A549 (cell line): ENCODE results near the gene PLPP3. TPM values are rescaled to one million over a fixed set of nuclear protein-coding genes. Genes with fewer than 3 reads are reported as not detected.

Experiments used
- ATAC-seq, 2 experiments: fragments of 200-7000 bp in 1 of 2; fragments of >200 bp in 1 of 2; cut with Nextera tagmentation in 1 of 2; cut with Tn5 transposase in 1 of 2; 3 replicates each; pipeline versions ENCODE4 v1.8.0 to v1.9.1; 2018 to 2020; ENCODE audit warnings: mild to moderate bottlenecking in 1 of 2, moderate library complexity in 1 of 2
- CTCF ChIA-PET: fragments of 300-600 bp; sonication (Branson Sonifier 250); formaldehyde crosslinking; extraction: SDS; loops from one replicate; lab custom pipeline; 2021; ENCODE audit warnings: antibody characterized with exemption, inconsistent platforms; lab: Yijun Ruan, JAX
- POLR2A ChIA-PET: fragments of 350-600 bp; formaldehyde crosslinking; extraction: SDS; loops from one replicate; lab custom pipeline; 2021; ENCODE audit warnings: antibody characterized with exemption, inconsistent platforms; lab: Yijun Ruan, JAX
- DNase-seq, 2 experiments: peaks; one replicate each; pipeline versions ENCODE4 v3.0.0 to v3.0.0-alpha.2; 2011 to 2016; ENCODE audit warnings: low read depth in 1 of 2, low spot score in 1 of 2
- FAIRE-seq: peaks from 2 replicates; lab custom pipeline; 2011; peaks lifted over from hg19 to GRCh38; lab: Jason Lieb, UNC
- H3K27ac ChIP-seq, 2 experiments: fragments of >200 bp; sonication (Bioruptor Twin); formaldehyde crosslinking; 3 replicates each; pipeline ENCODE4 v1.5.1; 2016 to 2017
- H3K4me1 ChIP-seq: fragments of >200 bp; sonication (Bioruptor Twin); formaldehyde crosslinking; 3 replicates; pipeline ENCODE4 v1.6.1; 2016
- H3K4me2 ChIP-seq: fragments of >200 bp; sonication (Bioruptor Twin); formaldehyde crosslinking; 3 replicates; pipeline ENCODE4 v1.6.1; 2016
- H3K4me3 ChIP-seq: fragments of >200 bp; sonication (Bioruptor Twin); formaldehyde crosslinking; 3 replicates; pipeline ENCODE4 v1.5.1; 2016
- H3K9me3 ChIP-seq: fragments of >200 bp; sonication (Bioruptor Twin); formaldehyde crosslinking; 3 replicates; pipeline ENCODE4 v1.6.1; 2016
- ATOH8 ChIP-seq: fragments of 250-450 bp; sonication (Bioruptor Pico); IDR thresholded peaks from 2 replicates; pipeline ENCODE4 v1.5.0; 2020; ENCODE audit warnings: low read depth, mild to moderate bottlenecking, moderate library complexity
- BCL3 ChIP-seq: fragments of >200 bp; sonication (Bioruptor Twin); formaldehyde crosslinking; IDR thresholded peaks from 3 replicates; pipeline ENCODE4 v1.6.1; 2016
- BHLHE40 ChIP-seq: IDR thresholded peaks from 2 replicates; pipeline ENCODE4 v1.6.1; 2012; ENCODE audit warnings: low read depth, low read length, inconsistent platforms
- CBX8 ChIP-seq: fragments of 200-600 bp; sonication (generic); IDR thresholded peaks from 2 replicates; pipeline ENCODE4 v1.6.1; 2016
- CEBPB ChIP-seq, 2 experiments: fragments of >200 bp in 1 of 2; sonication (Bioruptor Twin) in 1 of 2; formaldehyde crosslinking in 1 of 2; IDR thresholded peaks; 2 replicates each; pipeline ENCODE4 v1.6.1; 2012 to 2016
- CHD2 ChIP-seq: fragments of 150-350 bp; IDR thresholded peaks from 2 replicates; pipeline ENCODE4 v1.6.1; 2014; ENCODE audit warnings: low read length; ENCODE audit not compliant: partially characterized antibody
- CHD4 ChIP-seq: fragments of 200-600 bp; sonication (generic); IDR thresholded peaks from 2 replicates; pipeline ENCODE4 v1.6.1; 2016; ENCODE audit warnings: antibody characterized with exemption, mild to moderate bottlenecking, borderline replicate concordance
- EHF ChIP-seq: fragments of 250-450 bp; sonication (Bioruptor Pico); IDR thresholded peaks from 2 replicates; pipeline ENCODE4 v1.5.0; 2020; ENCODE audit warnings: mild to moderate bottlenecking
- ELK1 ChIP-seq: fragments of 150-350 bp; IDR thresholded peaks from 2 replicates; pipeline ENCODE4 v1.6.1; 2014; ENCODE audit warnings: low read depth, mild to moderate bottlenecking, low read length
- ESRRA ChIP-seq: fragments of 150-350 bp; IDR thresholded peaks from 2 replicates; pipeline ENCODE4 v1.6.1; 2014; ENCODE audit warnings: mild to moderate bottlenecking, low read length, borderline replicate concordance
- FOSL2 ChIP-seq, 2 experiments: fragments of 450-650 bp in 1 of 2; fragments of >200 bp in 1 of 2; sonication (Bioruptor Twin) in 1 of 2; formaldehyde crosslinking; IDR thresholded peaks; 2 replicates each; pipeline versions ENCODE4 v1.5.0 to v1.6.1; 2016 to 2020; ENCODE audit warnings: mild to moderate bottlenecking in 1 of 2, moderate library complexity in 1 of 2
- FOXS1 ChIP-seq: fragments of 250-450 bp; sonication (Bioruptor Pico); IDR thresholded peaks from 2 replicates; pipeline ENCODE4 v1.5.0; 2020; ENCODE audit warnings: mild to moderate bottlenecking, moderate library complexity
- HMGXB4 ChIP-seq: fragments of 250-450 bp; sonication (Bioruptor Pico); IDR thresholded peaks from 2 replicates; pipeline ENCODE4 v1.5.0; 2021; ENCODE audit warnings: mild to moderate bottlenecking, moderate library complexity, borderline replicate concordance
- HOXB5 ChIP-seq: fragments of 250-450 bp; sonication (Bioruptor Pico); IDR thresholded peaks from 2 replicates; pipeline ENCODE4 v1.5.0; 2020; ENCODE audit warnings: mild to moderate bottlenecking, moderate library complexity
- JUNB ChIP-seq: fragments of >200 bp; sonication (Bioruptor Twin); formaldehyde crosslinking; IDR thresholded peaks from 2 replicates; pipeline ENCODE4 v1.6.1; 2016
- MAFK ChIP-seq: fragments of 450-650 bp; IDR thresholded peaks from 2 replicates; pipeline ENCODE4 v1.6.1; 2014; ENCODE audit not compliant: partially characterized antibody
- MAX ChIP-seq: IDR thresholded peaks from 2 replicates; pipeline ENCODE4 v1.6.1; 2012
- NFE2L2 ChIP-seq: fragments of 150-350 bp; conservative IDR thresholded peaks from 2 replicates; pipeline ENCODE4 v1.6.1; 2014; ENCODE audit warnings: low read length
- NR3C1 ChIP-seq: fragments of >200 bp; sonication (Bioruptor Twin); formaldehyde crosslinking; IDR thresholded peaks from 3 replicates; pipeline ENCODE4 v1.6.1; 2017
- RAD21 ChIP-seq, 2 experiments: fragments of >200 bp in 1 of 2; sonication (Bioruptor Twin) in 1 of 2; formaldehyde crosslinking in 1 of 2; IDR thresholded peaks in 1 of 2; conservative IDR thresholded peaks in 1 of 2; 2 replicates in 1 of 2; 3 replicates in 1 of 2; pipeline ENCODE4 v1.6.1; 2012 to 2018; ENCODE audit warnings: inconsistent platforms in 1 of 2
- RFX5 ChIP-seq: fragments of 450-650 bp; IDR thresholded peaks from 2 replicates; pipeline ENCODE4 v1.7.1; 2014; ENCODE audit warnings: antibody characterized with exemption, mild to moderate bottlenecking, moderate library complexity
- RNF2 ChIP-seq: fragments of 200-600 bp; sonication (generic); IDR thresholded peaks from 2 replicates; pipeline ENCODE4 v1.6.1; 2016; ENCODE audit warnings: low read depth, mild to moderate bottlenecking, antibody characterized with exemption, moderate library complexity, borderline replicate concordance
- TFCP2L1 ChIP-seq: fragments of 250-450 bp; sonication (Bioruptor Pico); IDR thresholded peaks from 2 replicates; pipeline ENCODE4 v1.5.0; 2021; ENCODE audit warnings: mild to moderate bottlenecking
- ZNF302 ChIP-seq: fragments of 250-450 bp; sonication (Bioruptor Pico); IDR thresholded peaks from 2 replicates; pipeline ENCODE4 v1.9.0; 2021; ENCODE audit warnings: inconsistent platforms, mild to moderate bottlenecking, moderate library complexity
- ZSCAN20 ChIP-seq: fragments of 250-450 bp; sonication (Bioruptor Pico); IDR thresholded peaks from 2 replicates; pipeline ENCODE4 v1.8.0; 2022; ENCODE audit warnings: mild to moderate bottlenecking, moderate library complexity
- WGBS: methylation state at CpG from one replicate; pipeline ENCODE4 v1.1.6; 2017; ENCODE audit errors: missing lambda C conversion rate; 5-methylcytosine and 5-hydroxymethylcytosine counted together
- polyA plus RNA-seq, 4 experiments: library from polyadenylated mRNA; depleted of rRNA in 3 of 4; stranded (reverse); fragments of >200 nt; fragmentation: RNase III in 1 of 4; extraction: RNeasy Plus Mini Kit Qiagen cat#74134 plus additional on column Dnase treatment in 1 of 4; gene quantifications; 2 replicates in 3 of 4; 3 replicates in 1 of 4; pipeline ENCODE4 v1.2.3, GENCODE V29; 2011 to 2017

The PLPP3 gene
- polyA plus RNA-seq, 2 of the 4 experiments (the other 2 are of a cell fraction) = 23.6 to 25.6 TPM

GRCh38 chr1:56540467-56540866 is 38.9 kb downstream of the PLPP3 start:
- no peaks in the 10 kb centered on the region for H3K4me1 ChIP-seq
- DNase-seq (no peak), FAIRE-seq (no peak), ATAC-seq (no peak)
- ChIA-PET POLR2A (no interaction called here), CTCF (interaction anchor here (0.9 kb wide), 1 partner anchor 36 kb away, joined by 3 read pairs; no protein-coding TSS in a partner anchor)
- no peak overlapping the region for H3K4me2 ChIP-seq
- 90% methylated on average over 2 of the region's 2 CpGs for WGBS
- TF ChIP-seq HMGXB4 (CRISPR knock-in tag) (no peak), MAFK (no peak), JUNB (no peak), NFE2L2 (no peak), CEBPB (IDR thresholded peaks at IDR 0.05) (no peak), RAD21 (conservative IDR thresholded peaks at IDR 0.05 in 1 of 2, IDR thresholded peaks at IDR 0.05 in 1 of 2) (no peak), BHLHE40 (no peak), RFX5 (no peak), FOSL2 (IDR thresholded peaks at IDR 0.05) (no peak), FOSL2 (CRISPR knock-in tag; IDR thresholded peaks at IDR 0.05) (no peak), ZSCAN20 (CRISPR knock-in tag) (no peak), EHF (CRISPR knock-in tag) (no peak), NR3C1 (no peak), BCL3 (no peak), CBX8 (no peak)
- no peaks in the 10 kb centered on the region for H3K9me3 ChIP-seq
- no peak overlapping the region for H3K4me3 ChIP-seq
- H3K27ac ChIP-seq = no peak overlapping the region

- Histone ChIP-seq H3K27ac (no peak overlapping the region), H3K4me1 (no peaks in the 10 kb centered on the region), H3K4me2 (no peak overlapping the region), H3K9me3 (no peaks in the 10 kb centered on the region), H3K4me3 (no peak overlapping the region)
- no peak for ATAC-seq
- no peak for DNase-seq
- TF ChIP-seq ESRRA (no peak), MAX (no peak), RNF2 (no peak), BHLHE40 (no peak), RFX5 (no peak), NR3C1 (no peak), FOXS1 (no peak), RAD21 (conservative IDR thresholded peaks at IDR 0.05 in 1 of 2, IDR thresholded peaks at IDR 0.05 in 1 of 2) (no peak), ATOH8 (CRISPR knock-in tag) (no peak)
- CTCF ChIA-PET = no interaction called here
- POLR2A ChIA-PET = no interaction called here
- FAIRE-seq = no peak
- 72% methylated on average over 2 of the region's 2 CpGs for WGBS
Measured at GRCh38 chr1:56539520-56539931, 39.8 kb downstream of the PLPP3 start.

- POLR2A ChIA-PET = no interaction called here
- TF ChIP-seq HOXB5 (CRISPR knock-in tag) = no peak
- no peak for TF ChIP-seq CHD4
- no peak for TF ChIP-seq CHD2
- no peak for TF ChIP-seq MAFK
- TF ChIP-seq ZNF302 (CRISPR knock-in tag) = no peak
- TF ChIP-seq TFCP2L1 (CRISPR knock-in tag) = no peak
- TF ChIP-seq ELK1 = no peak
- Histone ChIP-seq H3K4me1 (no peaks in the 10 kb centered on the region), H3K4me3 (no peak overlapping the region), H3K9me3 (no peaks in the 10 kb centered on the region), H3K27ac (no peak overlapping the region), H3K4me2 (no peak overlapping the region)
- no peak for ATAC-seq
- no peak for FAIRE-seq
- DNase-seq = no peak
- 90% methylated on average over 3 of the region's 3 CpGs for whole genome bisulfite sequencing
- CTCF ChIA-PET = interaction anchor here (1.0 kb wide), 1 partner anchor 171 kb away, joined by 3 read pairs; no protein-coding TSS in a partner anchor
Measured at GRCh38 chr1:56538532-56538931, 40.8 kb downstream of the PLPP3 start.
